ENCODE data around the gene TMEM202. TPM values are rescaled to one million over a fixed set of nuclear protein-coding genes. Genes with fewer than 3 reads are reported as not detected.

The TMEM202 gene
- total and polyA plus RNA-seq, 2 of the 13 experiments (the other 11 are each of a cell fraction or from before 2014, with no cell fraction given) = not detected

DNA sequence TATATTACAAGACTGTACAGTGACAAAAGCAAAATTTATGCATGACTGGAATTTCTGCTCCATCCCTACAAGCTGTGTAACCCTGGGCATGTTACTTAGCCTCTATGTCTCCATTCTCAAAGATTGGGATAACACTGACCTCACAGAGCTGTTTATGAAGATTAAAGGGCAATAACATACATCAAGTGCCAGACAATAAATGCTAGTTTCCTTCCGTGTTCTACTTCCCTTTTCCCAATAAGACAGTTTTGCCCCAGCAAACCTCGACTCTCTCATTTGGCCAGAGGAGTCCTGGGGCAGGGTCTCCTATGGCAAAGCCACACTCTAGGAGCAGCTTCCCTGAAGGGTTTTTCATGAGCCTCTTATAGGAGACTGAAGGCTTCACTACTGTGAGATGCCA, 29.8 kb upstream of the TMEM202 start:
- in situ Hi-C loops (cut with HindIII; ENCODE audit: extremely low pct_ligation_motif_present, low pct_unique_long_range_greater_than_20kb) (no loop called here), intact Hi-C loops (cut with micrococcal nuclease; ENCODE audit: unreplicated experiment) (no loop called here)
- H3K36me3 ChIP-seq (replicated peaks in 1 of 2; ENCODE audit: control insufficient read depth in 1 of 2, insufficient read depth in 2 of 2, low read length in 2 of 2) = peaks cover 16 to 29% of the 10 kb centered on the region in 2 experiments
- H3K4me1 ChIP-seq (ENCODE audit: insufficient read depth, low read length) = peaks cover 9% of the 10 kb centered on the region
- no peak for ATAC-seq
- BruUV-seq (replicated peaks) = no TSS peak
- FAIRE-seq = no peak
- no peak for TF ChIP-seq ISX (CRISPR knock-in tag; conservative IDR thresholded peaks at IDR 0.05)
- no peak for TF ChIP-seq HOXA9 (CRISPR knock-in tag; IDR thresholded peaks at IDR 0.05; ENCODE audit: borderline replicate concordance)
- TF ChIP-seq ZKSCAN8 (CRISPR knock-in tag; IDR thresholded peaks at IDR 0.05; ENCODE audit: borderline replicate concordance) = no peak
- TF ChIP-seq KMT2B (CRISPR knock-in tag; IDR thresholded peaks at IDR 0.05) = no peak
- TF ChIP-seq FOXJ3 (CRISPR knock-in tag; IDR thresholded peaks at IDR 0.05; ENCODE audit: borderline replicate concordance) = no peak
- TF ChIP-seq GTF3A (CRISPR knock-in tag; conservative IDR thresholded peaks at IDR 0.05) = no peak
- no peak for TF ChIP-seq HHEX (CRISPR knock-in tag; IDR thresholded peaks at IDR 0.05)
- TF ChIP-seq ZNF24 (IDR thresholded peaks at IDR 0.05) = no peak
- no peak for TF ChIP-seq ZNF230 (CRISPR knock-in tag; IDR thresholded peaks at IDR 0.05)
- TF ChIP-seq ZNF775 (CRISPR knock-in tag; IDR thresholded peaks at IDR 0.05; ENCODE audit: borderline replicate concordance) = no peak
- TF ChIP-seq, protein P1, sequence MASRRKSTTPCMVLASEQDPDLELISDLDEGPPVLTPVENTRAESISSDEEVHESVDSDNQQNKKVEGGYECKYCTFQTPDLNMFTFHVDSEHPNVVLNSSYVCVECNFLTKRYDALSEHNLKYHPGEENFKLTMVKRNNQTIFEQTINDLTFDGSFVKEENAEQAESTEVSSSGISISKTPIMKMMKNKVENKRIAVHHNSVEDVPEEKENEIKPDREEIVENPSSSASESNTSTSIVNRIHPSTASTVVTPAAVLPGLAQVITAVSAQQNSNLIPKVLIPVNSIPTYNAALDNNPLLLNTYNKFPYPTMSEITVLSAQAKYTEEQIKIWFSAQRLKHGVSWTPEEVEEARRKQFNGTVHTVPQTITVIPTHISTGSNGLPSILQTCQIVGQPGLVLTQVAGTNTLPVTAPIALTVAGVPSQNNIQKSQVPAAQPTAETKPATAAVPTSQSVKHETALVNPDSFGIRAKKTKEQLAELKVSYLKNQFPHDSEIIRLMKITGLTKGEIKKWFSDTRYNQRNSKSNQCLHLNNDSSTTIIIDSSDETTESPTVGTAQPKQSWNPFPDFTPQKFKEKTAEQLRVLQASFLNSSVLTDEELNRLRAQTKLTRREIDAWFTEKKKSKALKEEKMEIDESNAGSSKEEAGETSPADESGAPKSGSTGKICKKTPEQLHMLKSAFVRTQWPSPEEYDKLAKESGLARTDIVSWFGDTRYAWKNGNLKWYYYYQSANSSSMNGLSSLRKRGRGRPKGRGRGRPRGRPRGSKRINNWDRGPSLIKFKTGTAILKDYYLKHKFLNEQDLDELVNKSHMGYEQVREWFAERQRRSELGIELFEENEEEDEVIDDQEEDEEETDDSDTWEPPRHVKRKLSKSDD (CRISPR knock-in tag; IDR thresholded peaks at IDR 0.05; ENCODE audit: low read depth) = no peak
- TF ChIP-seq, protein P2, sequence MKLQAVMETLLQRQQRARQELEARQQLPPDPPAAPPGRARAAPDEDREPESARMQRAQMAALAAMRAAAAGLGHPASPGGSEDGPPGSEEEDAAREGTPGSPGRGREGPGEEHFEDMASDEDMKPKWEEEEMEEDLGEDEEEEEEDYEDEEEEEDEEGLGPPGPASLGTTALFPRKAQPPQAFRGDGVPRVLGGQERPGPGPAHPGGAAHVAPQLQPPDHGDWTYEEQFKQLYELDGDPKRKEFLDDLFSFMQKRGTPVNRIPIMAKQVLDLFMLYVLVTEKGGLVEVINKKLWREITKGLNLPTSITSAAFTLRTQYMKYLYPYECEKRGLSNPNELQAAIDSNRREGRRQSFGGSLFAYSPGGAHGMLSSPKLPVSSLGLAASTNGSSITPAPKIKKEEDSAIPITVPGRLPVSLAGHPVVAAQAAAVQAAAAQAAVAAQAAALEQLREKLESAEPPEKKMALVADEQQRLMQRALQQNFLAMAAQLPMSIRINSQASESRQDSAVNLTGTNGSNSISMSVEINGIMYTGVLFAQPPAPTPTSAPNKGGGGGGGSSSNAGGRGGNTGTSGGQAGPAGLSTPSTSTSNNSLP (IDR thresholded peaks at IDR 0.05; ENCODE audit: low read depth, low read length) = no peak
- TF ChIP-seq ZNF563 (CRISPR knock-in tag; IDR thresholded peaks at IDR 0.05) = no peak
- no peak for TF ChIP-seq MYC (CRISPR knock-in tag; IDR thresholded peaks at IDR 0.05; ENCODE audit: borderline replicate concordance)
- TF ChIP-seq HBP1 (CRISPR knock-in tag; IDR thresholded peaks at IDR 0.05; ENCODE audit: low read depth) = no peak
- no peak for TF ChIP-seq FOXP1 (IDR thresholded peaks at IDR 0.05)
- no peak for TF ChIP-seq FOXP1 (CRISPR knock-in tag; IDR thresholded peaks at IDR 0.05)
- TF ChIP-seq EP300 (IDR thresholded peaks at IDR 0.05; ENCODE audit: low read depth in 2 of 2, low read length in 2 of 2) = no peak
- TF ChIP-seq EP300 (CRISPR knock-in tag; IDR thresholded peaks at IDR 0.05; ENCODE audit: borderline replicate concordance) = no peak
- H2AFZ ChIP-seq (ENCODE audit: low read length) = no peak overlapping the region
- H3K27me3 ChIP-seq (ENCODE audit: control insufficient read depth in 1 of 2, insufficient read depth in 2 of 2, low read length in 2 of 2) = no peaks in the 10 kb centered on the region
- ChIA-PET CTCF (ENCODE audit: low intra/inter-chr PET ratio, low total read pairs) (no interaction called here), POLR2A (interaction anchor here (1.5 to 1.6 kb wide), 2 partner anchors 8 to 10 kb away, joined by 4 to 5 read pairs; partner anchors contain the start of gene HEXA)
- H4K20me1 ChIP-seq (ENCODE audit: insufficient read depth, low read length) = no peaks in the 10 kb centered on the region
- H3K4me2 ChIP-seq (ENCODE audit: low read depth, low read length) = no peak overlapping the region
- no peaks in the 10 kb centered on the region for H3K9me3 ChIP-seq (ENCODE audit: low read length)
- H3K79me2 ChIP-seq (ENCODE audit: insufficient read depth, low read length) = peaks cover 61% of the 10 kb centered on the region
- H3K9ac ChIP-seq (ENCODE audit: insufficient read depth, low read depth, low read length) = no peak overlapping the region
- DNase-seq (ENCODE audit: low spot score) = no peak
- WGBS (ENCODE audit: low lambda C conversion rate) = 100% methylated on average over 2 of the region's 2 CpGs
- no peak overlapping the region for H3K27ac ChIP-seq (ENCODE audit: extremely low read length, insufficient read depth, low read length)
- no peak overlapping the region for H3K4me3 ChIP-seq (replicated peaks in 1 of 3; ENCODE audit: insufficient read depth in 1 of 3, low read depth in 2 of 3, low read length in 3 of 3)

Data from HepG2 (cell line).